C1 segment of cervical spinal cord (tissue), 14 donors: ENCODE data around the gene PRKCA.

Source experiments
- DNase-seq, 14 donors: peaks; one replicate each; lab custom pipeline; 2025; lab: John Stamatoyannopoulos, UW

PRKCA gene

DNA sequence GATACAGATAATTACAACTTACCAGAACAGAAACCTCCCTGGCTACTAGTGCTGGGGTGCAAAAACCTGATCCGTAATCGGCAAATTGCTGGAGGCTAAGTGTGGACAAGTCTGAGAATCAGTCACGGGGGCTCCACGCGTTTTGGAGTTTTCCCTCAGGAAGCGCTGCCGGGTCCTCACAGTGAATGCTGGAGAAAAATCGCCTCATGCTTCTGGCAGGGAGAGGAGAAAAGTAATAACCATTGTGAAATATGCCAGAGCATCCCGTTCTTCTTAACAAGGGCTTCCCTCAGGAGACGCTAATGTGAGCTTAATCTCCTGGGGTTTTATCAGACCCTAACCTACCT, 453.5 kb downstream of the PRKCA start:
- DNase-seq, result no peak

DNA sequence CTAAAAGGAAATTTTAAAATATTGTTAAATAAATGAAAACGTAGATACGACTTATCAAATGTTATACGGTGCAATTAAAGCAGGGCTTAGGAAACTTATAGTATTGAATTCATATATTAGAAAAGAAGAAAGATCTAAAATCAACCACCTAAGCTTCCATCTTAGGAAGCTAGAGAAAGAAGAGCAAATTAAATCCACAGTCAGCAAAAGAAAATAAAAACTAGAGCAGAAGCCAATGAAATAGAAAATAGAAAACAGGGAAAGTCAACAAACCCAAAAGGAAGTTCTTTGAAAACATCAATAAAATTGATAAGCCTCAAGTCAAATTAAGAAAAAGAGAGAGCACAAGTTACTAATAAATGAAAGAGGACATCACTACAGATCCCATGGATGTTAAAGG, 457.9 kb downstream of the PRKCA start:
- no peak for DNase-seq

DNA sequence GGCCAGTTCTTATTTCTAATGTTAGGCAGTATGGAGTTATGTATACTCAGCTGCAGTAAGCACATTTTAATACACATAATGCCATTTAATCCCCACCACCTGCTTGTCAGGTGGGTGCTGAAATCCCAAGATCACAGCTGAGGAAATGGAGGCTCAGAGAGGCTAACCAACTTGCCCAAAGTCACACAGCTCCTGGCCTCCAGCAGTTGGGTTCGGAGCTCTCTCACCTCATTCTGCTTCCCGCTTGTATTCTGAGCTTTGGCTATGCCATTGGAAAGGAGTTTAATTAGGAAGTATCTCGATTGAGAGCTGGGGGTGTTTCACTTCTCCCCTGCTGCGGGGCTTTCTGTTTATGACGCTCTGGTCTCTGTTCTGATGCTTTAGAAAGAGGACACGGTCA, 459.9 kb downstream of the PRKCA start:
- no peak for DNase-seq

- no peak for DNase-seq
Observed at GRCh38 chr17:66763056-66763455, 460.6 kb downstream of the PRKCA start.

GRCh38 chr17:66764506-66764905, 462.1 kb downstream of the PRKCA start:
- DNase-seq, result peak in 3 of 14 donors; percentile 7 to 28 (median 27)

DNA sequence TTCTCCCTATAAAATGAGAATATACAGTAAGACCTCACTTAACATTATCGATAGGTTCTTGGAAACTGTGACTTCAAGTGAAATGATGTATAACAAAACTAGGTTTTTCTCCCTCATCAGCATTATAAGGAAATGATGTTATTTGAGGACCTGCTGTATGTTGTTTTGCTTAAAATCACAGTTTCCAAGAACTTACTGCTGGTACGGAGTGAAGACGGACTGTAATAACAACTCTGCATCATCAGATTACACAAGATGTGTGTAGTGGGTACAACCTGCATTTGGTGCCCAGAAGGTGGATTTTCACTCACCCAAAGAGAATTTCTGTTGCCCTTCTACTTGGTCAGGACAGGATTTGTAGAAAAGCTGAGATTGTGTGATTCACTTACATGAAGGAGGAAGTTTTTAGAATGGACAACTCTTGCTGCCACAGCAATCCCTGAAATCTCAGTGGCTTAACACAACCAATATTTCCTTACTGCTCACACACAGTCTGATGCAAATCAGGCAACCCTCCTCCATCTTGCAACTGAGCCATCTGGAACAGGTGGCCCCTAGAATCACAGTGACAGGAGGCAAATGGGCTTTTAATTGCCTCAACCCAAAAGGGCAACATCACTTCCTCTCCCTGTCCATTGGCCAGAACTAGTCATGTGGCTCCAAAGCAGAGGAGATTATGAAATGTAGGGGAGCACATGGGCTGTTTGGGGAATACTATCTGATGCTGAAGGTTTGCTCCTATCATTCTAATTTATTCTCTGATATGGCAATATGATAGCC, 464.9 kb downstream of the PRKCA start:
- no peak for DNase-seq

DNA sequence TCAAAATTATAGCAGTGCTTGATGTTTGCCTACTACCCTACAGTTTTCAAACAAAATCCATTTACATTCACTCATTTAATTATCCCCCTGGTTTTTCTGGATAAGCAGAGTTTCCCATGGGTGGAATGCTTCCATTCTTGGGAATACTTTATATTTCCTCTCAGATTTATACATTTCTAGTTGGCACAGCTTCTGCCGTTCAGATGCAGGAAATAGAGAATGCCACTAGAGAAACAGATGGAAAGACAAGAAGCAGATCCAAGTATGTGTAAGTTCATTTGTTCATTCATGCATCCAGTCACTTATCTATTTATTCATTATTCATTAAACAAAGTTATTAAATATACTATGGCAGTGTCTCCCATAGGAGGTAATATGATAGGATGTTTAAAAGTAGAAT, 467.5 kb downstream of the PRKCA start:
- DNase-seq, result no peak

GRCh38 chr17:66772148-66772812, 469.9 kb downstream of the PRKCA start:
- DNase-seq, result no peak

GRCh38 chr17:66775271-66775670, 472.9 kb downstream of the PRKCA start:
- DNase-seq, result no peak

DNA sequence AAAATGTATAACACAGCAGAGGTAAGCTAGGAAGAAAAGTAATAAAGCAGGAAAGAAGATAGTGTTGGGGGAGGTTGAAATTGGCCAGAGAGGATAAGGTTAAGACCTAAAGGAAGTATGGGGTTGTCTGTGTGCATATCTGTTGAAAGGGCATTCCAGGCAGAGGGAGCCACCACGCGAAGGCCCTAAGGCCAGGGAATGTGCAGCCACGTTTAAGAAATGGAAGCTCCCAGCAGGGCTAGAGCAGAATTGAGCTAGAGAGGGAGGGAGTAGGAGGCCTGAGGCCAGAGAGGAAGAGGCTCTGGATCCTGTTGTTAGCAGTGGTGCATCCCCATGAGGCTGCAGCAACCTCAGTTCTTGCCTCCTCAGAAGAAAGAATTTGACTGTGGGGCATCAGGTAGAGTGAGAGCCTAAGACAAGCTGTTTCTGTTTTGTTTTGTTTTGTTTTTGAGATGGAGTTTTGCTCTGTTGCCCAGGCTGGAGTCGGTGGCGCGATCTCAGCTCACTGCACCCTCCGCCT, 473.5 kb downstream of the PRKCA start:
- no peak for DNase-seq

- no peak for DNase-seq
Observed at GRCh38 chr17:66776999-66777688, 474.7 kb downstream of the PRKCA start.

GRCh38 chr17:66777689-66778225, 475.3 kb downstream of the PRKCA start:
- DNase-seq, result peak in 9 of 14 donors; percentile 4 to 61 (median 30)

GRCh38 chr17:66778531-66779236, 476.3 kb downstream of the PRKCA start:
- DNase-seq, result no peak

DNA sequence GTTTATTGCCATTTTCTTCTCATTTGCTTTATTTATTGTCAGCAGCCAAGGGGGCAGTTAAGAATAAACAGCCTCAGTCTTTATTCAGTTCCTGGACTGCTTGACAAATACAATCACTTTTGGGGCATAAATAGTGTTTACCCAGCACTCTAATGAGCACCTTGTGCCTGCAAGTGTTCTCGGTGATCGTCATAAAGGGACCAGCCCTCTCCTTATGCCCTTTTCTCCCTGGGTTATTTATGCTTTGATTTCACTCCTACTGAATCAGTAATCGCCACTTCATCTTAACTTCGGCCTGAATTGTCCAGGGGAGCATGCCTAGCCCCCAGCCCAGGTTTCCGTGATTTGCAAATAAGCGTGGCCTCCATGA, 476.8 kb downstream of the PRKCA start:
- DNase-seq, result no peak

- DNase-seq, result no peak
Observed at GRCh38 chr17:66781135-66781534, 478.7 kb downstream of the PRKCA start.

DNA sequence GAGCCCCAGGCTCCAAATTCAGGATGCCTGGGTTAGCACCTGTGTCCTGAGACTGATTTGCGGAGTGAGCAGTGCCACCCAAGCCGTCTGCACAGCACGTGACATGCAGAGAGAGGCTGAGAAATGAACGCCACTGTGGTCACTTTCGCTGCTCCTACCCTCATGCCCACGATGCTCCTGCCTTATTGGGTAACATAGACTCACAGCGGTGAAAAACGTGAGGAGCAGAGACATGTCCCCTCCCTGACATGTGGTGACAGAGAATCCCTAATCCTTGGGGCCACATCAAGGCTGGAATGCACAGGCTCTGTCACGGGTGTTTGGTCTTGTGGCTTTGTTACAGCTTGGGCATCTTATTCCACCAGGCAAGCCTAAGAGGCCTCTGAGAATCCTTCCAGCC, 480.4 kb downstream of the PRKCA start:
- DNase-seq, result no peak

DNA sequence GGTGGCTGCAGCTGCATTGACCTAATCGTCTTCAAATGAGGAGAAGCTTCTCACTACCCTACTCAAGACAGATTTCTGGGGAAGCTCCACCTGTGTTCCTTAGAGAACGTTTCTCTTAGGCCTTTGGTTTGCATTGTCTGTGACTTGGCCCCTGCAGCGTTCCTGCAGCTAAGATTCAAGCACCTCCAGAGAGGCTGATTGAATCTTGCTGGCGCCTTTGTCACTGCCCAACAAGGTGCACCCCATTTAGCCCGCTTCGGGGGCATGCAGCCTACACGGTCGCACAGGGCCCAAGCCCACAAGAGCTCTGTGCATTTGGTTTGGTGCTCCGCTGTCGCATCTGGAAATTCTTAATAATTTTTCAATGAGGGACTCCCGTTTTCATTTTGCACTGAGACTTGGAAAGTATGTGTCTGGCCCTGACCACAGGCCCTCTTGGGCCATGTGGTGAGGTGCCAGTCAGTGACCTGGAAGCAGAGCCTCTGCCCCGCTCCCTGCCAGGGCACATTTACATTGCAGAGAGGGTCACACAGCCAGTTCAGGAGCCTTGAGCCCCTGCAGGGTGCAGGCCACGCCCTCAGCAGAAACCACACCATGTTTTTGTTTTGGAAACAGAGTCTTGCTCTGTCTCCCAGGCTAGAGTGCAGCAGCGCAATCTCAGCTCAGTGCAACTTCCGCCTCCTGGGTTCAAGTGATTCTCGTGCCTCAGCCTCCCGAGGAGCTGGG, 481.4 kb downstream of the PRKCA start:
- no peak for DNase-seq

- no peak for DNase-seq
Observed at GRCh38 chr17:66784621-66785364, 482.4 kb downstream of the PRKCA start.

- no peak for DNase-seq
Observed at GRCh38 chr17:66786107-66786506, 483.7 kb downstream of the PRKCA start.

DNA sequence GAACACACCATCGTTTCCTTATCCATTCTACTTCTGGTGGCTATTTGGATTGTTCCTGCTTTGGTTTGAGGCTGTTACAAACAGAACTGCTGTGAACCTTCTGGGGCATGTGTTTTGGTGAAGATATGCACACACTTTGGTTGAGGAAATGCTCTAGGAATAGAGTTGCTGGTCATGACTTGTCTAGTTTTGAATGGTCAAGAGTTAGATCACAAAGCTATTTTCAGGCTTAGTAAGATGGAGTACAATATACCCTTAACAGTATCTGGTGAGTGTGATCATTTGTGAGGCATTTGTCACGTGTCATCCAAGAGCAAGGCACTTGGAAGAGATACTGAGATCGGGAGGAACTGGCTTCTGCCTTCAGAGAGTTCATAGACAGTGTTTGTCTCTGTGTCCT, 485.5 kb downstream of the PRKCA start:
- no peak for DNase-seq
